GM10266 (cell line): Measurements from ENCODE around the gene COL27A1.
"Not testable (repeated sequence)": the region's sequence is repeated elsewhere in the genome, so short reads cannot be mapped to it uniquely, and the experiment has no call there.

Experiments used
- DNase-seq: peaks from one replicate; pipeline ENCODE4 v3.0.0; 2012; ENCODE audit errors: extremely low spot score
- CTCF ChIP-seq: IDR thresholded peaks from 2 replicates; pipeline ENCODE4 v1.5.1; 2012; ENCODE audit warnings: mild to moderate bottlenecking, low read depth; ENCODE audit not compliant: control insufficient read depth, insufficient read depth; ENCODE audit errors: missing control alignments

COL27A1 gene

GRCh38 chr9:114190563-114190905 lies 35.2 kb downstream of the COL27A1 start:
- no peak for DNase-seq
- no peak for TF ChIP-seq CTCF

GRCh38 chr9:114191402-114191801 lies 36.1 kb downstream of the COL27A1 start:
- not testable (repeated sequence) for DNase-seq

GRCh38 chr9:114192539-114192938 lies 37.2 kb downstream of the COL27A1 start:
- no peak for DNase-seq
- no peak for TF ChIP-seq CTCF

- TF ChIP-seq CTCF: no peak
- DNase-seq: no peak
Observed at GRCh38 chr9:114193090-114193489, 37.8 kb downstream of the COL27A1 start.

- TF ChIP-seq CTCF: no peak
- no peak for DNase-seq
Observed at GRCh38 chr9:114196117-114196516, 40.8 kb downstream of the COL27A1 start.

GRCh38 chr9:114196979-114197622 lies 41.8 kb downstream of the COL27A1 start:
- no peak for DNase-seq
- no peak for TF ChIP-seq CTCF

GRCh38 chr9:114198249-114199040 lies 43.1 kb downstream of the COL27A1 start:
- no peak for TF ChIP-seq CTCF

More at GRCh38 chr9:114198249-114199040, 43.1 kb downstream of the COL27A1 start:
- DNase-seq: no peak
